ENCODE results near the gene RIC8A.

DNA sequence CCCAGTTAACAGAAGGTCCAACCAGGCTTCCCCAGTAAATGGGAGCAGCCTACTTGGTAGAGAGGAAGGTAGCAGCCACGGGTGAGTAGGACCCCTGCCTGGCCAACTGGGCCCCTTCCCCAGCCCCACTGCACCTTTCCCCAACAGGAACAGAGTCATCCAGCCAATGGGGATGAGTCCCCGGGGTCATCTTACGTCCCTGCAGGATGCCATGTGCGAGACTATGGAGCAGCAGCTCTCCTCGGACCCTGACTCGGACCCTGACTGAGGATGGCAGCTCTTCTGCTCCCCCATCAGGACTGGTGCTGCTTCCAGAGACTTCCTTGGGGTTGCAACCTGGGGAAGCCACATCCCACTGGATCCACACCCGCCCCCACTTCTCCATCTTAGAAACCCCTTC, 6.6 kb downstream of the RIC8A start:
- TF ChIP-seq EP300 (IDR thresholded peaks at IDR 0.05) (no peak), POLR2A (IDR thresholded peaks at IDR 0.05) (no peak)
- TF ChIP-seq, protein P1, sequence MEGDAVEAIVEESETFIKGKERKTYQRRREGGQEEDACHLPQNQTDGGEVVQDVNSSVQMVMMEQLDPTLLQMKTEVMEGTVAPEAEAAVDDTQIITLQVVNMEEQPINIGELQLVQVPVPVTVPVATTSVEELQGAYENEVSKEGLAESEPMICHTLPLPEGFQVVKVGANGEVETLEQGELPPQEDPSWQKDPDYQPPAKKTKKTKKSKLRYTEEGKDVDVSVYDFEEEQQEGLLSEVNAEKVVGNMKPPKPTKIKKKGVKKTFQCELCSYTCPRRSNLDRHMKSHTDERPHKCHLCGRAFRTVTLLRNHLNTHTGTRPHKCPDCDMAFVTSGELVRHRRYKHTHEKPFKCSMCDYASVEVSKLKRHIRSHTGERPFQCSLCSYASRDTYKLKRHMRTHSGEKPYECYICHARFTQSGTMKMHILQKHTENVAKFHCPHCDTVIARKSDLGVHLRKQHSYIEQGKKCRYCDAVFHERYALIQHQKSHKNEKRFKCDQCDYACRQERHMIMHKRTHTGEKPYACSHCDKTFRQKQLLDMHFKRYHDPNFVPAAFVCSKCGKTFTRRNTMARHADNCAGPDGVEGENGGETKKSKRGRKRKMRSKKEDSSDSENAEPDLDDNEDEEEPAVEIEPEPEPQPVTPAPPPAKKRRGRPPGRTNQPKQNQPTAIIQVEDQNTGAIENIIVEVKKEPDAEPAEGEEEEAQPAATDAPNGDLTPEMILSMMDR (IDR thresholded peaks at IDR 0.05): no peak

Measured in sigmoid colon (tissue), 4 donors.